ENCODE measurements around the gene EPB41L4A.
"Not testable (repeated sequence)": the region's sequence is repeated elsewhere in the genome, so short reads cannot be mapped to it uniquely, and the experiment has no call there.

Gene EPB41L4A

GRCh38 chr5:112419164-112419985 is at the start of gene EPB41L4A:
Gene EPB41L4A, minus strand, starts transcription at chr5:112419277. Its CDS starts 238 bp downstream, at chr5:112419039.
- DNase-seq (ENCODE audit: low spot score): peak; percentile 75

DNA sequence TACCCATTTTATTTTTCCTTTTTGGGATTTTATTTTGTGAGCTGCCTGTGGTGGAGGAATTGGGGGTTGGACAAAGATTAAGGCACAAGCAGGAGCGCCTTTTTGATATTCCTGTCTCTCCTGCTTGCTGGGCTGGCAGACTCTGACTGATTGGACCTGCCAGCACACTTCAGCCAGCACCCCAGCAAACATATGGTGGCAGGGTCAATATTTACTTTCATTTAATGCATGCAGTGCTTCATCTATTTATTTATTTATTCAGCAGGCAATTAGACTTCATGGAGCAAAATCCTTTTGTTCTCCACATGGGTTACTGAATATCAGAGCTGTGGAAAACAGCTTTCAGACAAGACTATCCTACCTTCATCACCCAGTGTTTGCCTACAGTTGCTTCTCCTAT is 48.4 kb upstream of the EPB41L4A start:
- no peak for DNase-seq (ENCODE audit: low spot score)

DNA sequence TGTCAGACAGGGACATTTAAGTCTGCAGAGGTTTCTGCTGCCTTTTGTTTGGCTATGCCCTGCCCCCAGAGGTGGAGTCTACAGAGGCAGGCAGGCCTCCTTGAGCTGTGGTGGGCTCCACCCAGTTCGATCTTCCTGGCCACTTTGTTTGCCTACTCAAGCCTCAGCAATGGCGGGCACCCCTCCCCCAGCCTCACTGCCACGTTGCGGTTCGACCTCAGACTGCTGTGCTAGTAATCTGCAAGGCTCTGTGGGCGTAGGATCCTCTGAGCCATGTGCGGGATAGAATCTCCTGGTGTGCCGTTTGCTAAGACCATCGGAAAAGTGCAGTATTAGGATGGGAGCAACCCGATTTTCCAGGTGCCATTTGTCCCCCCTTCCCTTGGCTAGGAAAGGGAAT is 47.2 kb upstream of the EPB41L4A start:
- DNase-seq (ENCODE audit: low spot score): not testable (repeated sequence)

- DNase-seq (ENCODE audit: low spot score): not testable (repeated sequence)
Measured at GRCh38 chr5:112447187-112447760, 28.2 kb upstream of the EPB41L4A start.

DNA sequence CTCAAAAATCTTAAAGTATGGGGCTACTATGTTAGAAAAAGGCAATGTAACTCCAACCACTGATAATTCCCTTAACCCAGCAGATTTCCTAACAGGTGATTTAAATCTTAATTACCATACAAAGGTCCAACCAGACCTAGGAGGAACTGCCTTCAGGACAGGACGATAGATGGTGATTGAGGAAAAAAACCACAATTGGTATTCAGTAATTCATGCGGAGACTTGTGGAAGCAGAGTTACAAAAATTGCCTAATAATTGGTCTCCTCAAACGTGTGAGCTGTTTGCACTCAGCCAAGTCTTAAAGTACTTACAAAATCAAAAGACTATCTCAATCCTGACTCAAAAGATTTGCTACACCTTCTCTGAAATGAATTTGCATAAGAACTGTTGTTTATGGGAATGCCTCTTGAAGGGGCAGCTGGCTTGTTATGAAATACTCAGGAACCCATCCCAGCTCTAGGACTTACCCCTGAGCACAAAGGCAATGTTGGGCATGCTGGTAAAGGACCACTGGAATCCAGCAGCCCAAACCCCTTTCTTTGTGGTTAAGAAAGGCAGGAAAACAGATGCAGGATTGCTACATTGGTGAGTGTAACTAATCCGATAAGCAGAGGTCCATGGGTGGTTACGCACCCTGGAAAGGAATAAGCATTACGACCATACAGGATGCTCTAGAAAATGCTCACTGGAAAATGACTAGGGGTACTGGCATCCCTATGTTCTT is 26.7 kb upstream of the EPB41L4A start:
- no peak for DNase-seq (ENCODE audit: low spot score)

DNA sequence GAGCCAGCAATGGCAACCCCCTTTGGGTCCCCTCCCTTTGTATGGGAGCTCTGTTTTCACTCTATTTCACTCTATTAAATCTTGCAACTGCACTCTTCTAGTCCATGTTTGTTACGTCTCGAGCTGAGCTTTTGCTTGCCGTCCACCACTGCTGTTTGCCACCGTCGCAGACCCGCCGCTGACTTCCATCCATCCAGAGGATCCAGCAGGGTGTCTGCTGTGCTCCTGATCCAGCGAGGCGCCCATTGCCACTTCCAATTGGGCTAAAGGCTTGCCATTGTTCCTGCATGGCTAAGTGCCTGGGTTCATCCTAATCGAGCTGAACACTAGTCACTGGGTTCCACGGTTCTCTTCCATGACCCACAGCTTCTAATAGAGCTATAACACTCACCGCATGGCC is 24.9 kb upstream of the EPB41L4A start:
- not testable (repeated sequence) for DNase-seq (ENCODE audit: low spot score)

DNA sequence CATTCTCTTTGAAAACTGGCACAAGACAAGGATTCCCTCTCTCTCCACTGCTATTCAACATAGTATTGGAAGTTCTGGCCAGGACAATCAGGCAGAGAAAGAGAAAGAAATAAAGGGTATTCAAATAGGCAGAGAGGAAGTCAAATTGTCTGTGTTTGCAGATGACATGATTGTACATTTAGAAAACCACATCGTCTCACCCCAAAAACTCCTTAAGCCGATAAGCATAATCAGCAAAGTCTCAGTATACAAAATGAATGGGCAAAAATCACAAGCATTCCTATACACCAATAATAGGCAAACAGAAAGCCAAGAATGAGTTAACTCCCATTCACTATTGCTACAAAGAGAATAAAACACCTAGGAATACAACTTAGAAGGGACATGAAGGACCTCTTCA is 21.0 kb upstream of the EPB41L4A start:
- DNase-seq (ENCODE audit: low spot score): no peak

DNA sequence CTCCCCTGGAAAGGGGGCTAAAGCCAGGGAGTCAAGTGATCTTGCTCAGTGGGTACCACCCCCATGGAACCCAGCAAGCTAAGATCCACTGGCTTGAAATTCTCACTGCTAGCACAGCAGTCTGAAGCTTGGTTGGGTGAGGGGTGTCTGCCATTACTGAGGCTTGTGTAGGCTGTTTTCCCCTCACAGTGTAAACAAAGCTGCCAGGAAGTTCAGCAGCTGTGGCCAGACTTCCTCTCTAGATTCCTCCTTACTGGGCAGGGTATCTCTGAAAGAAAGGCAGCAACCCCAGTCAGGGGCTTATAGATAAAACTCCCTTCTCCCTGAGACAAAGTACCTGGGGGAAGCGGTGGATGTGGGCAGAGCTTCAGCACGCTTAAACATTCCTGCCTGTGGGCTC is 17.1 kb upstream of the EPB41L4A start:
- no peak for DNase-seq (ENCODE audit: low spot score)

DNA sequence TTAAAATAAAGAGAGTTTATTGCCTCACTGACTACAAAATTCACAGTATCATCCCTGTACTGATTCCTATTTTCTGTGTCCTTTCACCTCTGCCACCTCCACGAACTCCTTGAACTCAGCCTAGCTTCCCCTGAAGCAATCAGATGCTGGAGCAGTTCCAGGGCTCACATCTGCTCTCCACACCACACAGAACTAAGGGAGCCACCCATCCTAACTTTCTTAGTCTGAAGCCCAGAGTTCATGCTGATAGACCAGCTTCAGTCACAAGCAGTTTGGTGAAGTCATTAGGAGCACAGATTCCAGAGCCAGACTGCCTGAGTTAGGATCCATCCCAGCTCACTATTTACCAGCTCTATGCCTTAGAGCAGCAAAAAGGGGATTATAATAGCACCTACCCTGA is 15.6 kb upstream of the EPB41L4A start:
- no peak for DNase-seq (ENCODE audit: low spot score)

DNA sequence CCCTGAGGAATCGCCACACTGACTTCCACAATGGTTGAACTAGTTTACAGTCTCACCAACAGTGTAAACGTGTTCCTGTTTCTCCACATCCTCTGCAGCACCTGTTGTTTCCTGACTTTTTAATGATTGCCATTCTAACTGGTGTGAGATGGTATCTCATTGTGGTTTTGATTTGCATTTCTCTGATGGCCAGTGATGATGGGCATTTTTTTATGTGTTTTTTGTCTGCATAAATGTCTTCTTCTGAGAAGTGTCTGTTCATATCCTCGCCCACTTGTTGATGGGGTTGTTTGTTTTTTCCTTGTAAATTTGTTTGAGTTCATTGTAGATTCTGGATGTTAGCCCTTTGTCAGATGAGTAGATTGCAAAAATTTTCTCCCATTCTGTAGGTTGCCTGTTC is 7.1 kb upstream of the EPB41L4A start:
- DNase-seq (ENCODE audit: low spot score): not testable (repeated sequence)

DNA sequence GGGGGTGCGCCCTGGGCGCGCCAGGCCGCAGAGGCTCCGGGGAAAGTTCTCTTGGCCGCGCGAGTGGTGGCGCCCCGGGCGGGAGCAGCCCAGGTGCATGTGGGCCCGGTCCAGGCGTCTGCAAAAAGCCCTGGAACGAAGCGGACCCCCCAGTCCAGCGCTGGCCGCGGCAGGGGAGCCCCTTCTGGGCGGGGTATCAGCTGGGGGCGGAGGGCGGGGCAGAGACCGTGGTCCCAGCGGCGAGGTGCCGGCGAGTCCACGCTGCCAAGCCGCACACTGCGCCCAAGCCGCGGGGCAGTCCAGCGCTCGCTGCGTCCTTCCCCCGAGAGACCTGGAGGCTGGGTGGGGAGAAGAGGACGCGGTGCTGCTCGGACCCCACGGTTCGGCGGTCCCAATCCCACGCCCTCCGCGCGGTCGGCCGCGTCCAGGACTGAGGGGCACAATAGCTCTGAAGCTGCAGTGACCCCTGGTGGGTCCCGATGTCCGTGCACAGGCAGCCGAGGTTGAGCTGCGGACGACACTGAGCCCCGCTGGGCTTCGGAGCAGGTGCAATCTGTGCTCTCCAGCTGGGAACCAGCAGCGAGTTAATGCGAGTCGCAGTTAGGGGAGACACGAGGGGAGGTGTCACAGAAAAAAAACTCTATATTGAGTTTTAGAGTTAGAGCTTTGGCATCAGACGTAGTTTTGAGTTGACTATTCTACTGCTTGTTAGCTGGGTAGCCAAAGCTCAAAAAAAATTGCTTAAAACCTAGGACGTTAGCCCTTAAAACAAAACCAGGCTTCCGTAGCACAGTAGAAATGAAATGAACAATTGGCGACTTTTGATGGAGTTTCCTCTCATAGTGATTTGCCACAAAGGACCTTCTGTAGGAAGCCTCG is 1.1 kb upstream of the EPB41L4A start:
- peak; percentile 89 for DNase-seq (ENCODE audit: low spot score)

- peak; percentile 18 for DNase-seq (ENCODE audit: low spot score)
Measured at GRCh38 chr5:112418659-112419163, 366 bp downstream of the EPB41L4A start.

- no peak for DNase-seq (ENCODE audit: low spot score)
Measured at GRCh38 chr5:112417931-112418658, 982 bp downstream of the EPB41L4A start.

DNA sequence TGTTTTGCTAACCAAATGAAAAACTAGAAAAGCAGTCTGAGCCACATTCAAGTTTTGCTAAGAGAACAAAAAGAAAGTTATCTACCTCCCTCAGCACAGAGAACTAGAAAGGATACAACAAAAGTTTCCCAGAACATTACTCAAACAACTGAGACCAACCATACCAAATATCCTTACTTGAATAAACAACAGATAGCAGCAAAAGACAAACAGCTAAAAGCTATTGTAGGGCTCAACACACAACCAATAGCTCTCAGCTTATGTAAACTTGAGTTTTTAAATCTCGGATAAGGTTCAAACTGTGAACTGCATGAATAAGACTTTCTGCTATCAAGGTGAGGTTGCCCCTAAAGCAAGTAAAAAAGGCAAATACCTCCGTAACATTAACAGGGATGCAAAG is 3.5 kb downstream of the EPB41L4A start:
- DNase-seq (ENCODE audit: low spot score): no peak

GRCh38 chr5:112413611-112414010 is 5.5 kb downstream of the EPB41L4A start:
- no peak for DNase-seq (ENCODE audit: low spot score)

GRCh38 chr5:112412346-112412745 is 6.7 kb downstream of the EPB41L4A start:
- no peak for DNase-seq (ENCODE audit: low spot score)

DNA sequence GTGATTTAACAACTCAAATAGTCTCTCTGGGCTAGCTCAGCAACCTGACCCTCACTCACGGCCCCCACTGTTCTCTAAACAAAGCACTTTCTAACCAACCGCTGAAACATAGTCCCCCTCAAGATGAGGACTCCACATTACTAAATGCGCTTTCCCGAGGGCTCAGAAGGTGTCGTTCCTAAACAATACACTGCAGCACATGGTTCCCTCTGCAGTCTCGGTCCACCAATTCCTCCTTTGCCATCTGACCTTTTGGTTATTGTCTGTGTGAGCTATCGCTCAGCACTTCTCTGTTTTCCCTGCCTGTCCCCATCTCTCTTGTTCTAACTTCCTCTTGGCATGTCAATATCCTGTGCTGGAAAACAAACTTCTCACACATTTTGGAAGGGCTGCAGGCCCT is 7.2 kb downstream of the EPB41L4A start:
- DNase-seq (ENCODE audit: low spot score): no peak

GRCh38 chr5:112407666-112408065 is 11.4 kb downstream of the EPB41L4A start:
- no peak for DNase-seq (ENCODE audit: low spot score)

- no peak for DNase-seq (ENCODE audit: low spot score)
Measured at GRCh38 chr5:112407240-112407639, 11.8 kb downstream of the EPB41L4A start.

- no peak for DNase-seq (ENCODE audit: low spot score)
Measured at GRCh38 chr5:112403069-112403468, 16.0 kb downstream of the EPB41L4A start.

GRCh38 chr5:112401924-112402323 is 17.2 kb downstream of the EPB41L4A start:
- DNase-seq (ENCODE audit: low spot score): no peak
